Endothelial cell of umbilical vein (primary cell): ENCODE results near the gene MEOX2.

ENCODE experiments used
- JUN ChIP-seq: IDR thresholded peaks from 2 replicates; pipeline ENCODE4 v1.6.1; 2011; ENCODE audit warnings: borderline replicate concordance, low read depth; ENCODE audit not compliant: insufficient read length, insufficient read depth
- POLR2A ChIP-seq: IDR thresholded peaks from 2 replicates; pipeline ENCODE4 v1.6.1; 2012; ENCODE audit warnings: low read depth, mild to moderate bottlenecking, control low read depth, low read length

DNA sequence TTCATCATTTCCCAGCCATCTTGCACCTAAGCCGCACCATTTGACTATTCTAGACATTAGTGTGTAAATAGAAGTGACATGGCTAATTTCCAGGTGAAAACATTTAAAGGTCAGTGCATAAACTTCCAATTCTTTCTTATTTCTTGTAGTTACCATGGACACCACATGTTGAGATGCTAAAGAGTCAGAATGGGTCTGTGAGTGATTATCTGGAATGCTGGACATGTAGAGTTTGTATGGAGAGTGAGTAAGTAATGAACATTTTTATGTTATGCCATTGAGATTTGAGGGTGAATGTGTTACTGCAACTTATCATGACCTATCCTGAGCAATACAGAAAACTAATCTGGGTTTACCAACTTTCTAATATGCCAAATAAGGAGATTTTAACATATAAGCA is 60.4 kb downstream of the MEOX2 start:
- TF ChIP-seq JUN (no peak), POLR2A (no peak)
